ENCODE measurements around the gene SERPINI1. TPM values are rescaled to one million over a fixed set of nuclear protein-coding genes. Genes with fewer than 3 reads are reported as not detected.

Gene SERPINI1
- total RNA-seq, 1 experiment from 2014 or later = 6.4 TPM

GRCh38 chr3:167839460-167840134, 104.1 kb downstream of the SERPINI1 start:
- ChIA-PET POLR2A (no interaction called here), CTCF (no interaction called here)
- ATAC-seq (no peak), DNase-seq (ENCODE audit: low spot score) (no peak)
- Mint-ChIP-seq H3K4me3 (no peak overlapping the region), H3K36me3 (no peaks in the 10 kb centered on the region), H3K27ac (no peak overlapping the region), H3K4me1 (no peaks in the 10 kb centered on the region), H3K27me3 (ENCODE audit: low read depth) (no peaks in the 10 kb centered on the region), H3K9me3 (no peaks in the 10 kb centered on the region)
- no peak for TF ChIP-seq NFE2L1 (CRISPR knock-in tag; IDR thresholded peaks at IDR 0.05)
- TF ChIP-seq ZNF263 (CRISPR knock-in tag; IDR thresholded peaks at IDR 0.05; ENCODE audit: low read depth) = no peak
- TF ChIP-seq JAZF1 (CRISPR knock-in tag; IDR thresholded peaks at IDR 0.05) = no peak
- TF ChIP-seq E2F5 (CRISPR knock-in tag; IDR thresholded peaks at IDR 0.05) = no peak
- no peak for TF ChIP-seq MLX (CRISPR knock-in tag; IDR thresholded peaks at IDR 0.05)

- Mint-ChIP-seq H3K9me3 (no peaks in the 10 kb centered on the region), H3K27ac (no peak overlapping the region), H3K36me3 (no peaks in the 10 kb centered on the region), H3K4me3 (no peak overlapping the region), H3K4me1 (no peaks in the 10 kb centered on the region), H3K27me3 (ENCODE audit: low read depth) (no peaks in the 10 kb centered on the region)
- TF ChIP-seq NR1H2 (CRISPR knock-in tag; IDR thresholded peaks at IDR 0.05) = no peak
- no peak for TF ChIP-seq PRRX2 (CRISPR knock-in tag; IDR thresholded peaks at IDR 0.05)
- TF ChIP-seq RORB (CRISPR knock-in tag; IDR thresholded peaks at IDR 0.05) = no peak
- TF ChIP-seq ZNF232 (CRISPR knock-in tag; IDR thresholded peaks at IDR 0.05) = no peak
- TF ChIP-seq SMAD3 (CRISPR knock-in tag; IDR thresholded peaks at IDR 0.05; ENCODE audit: borderline replicate concordance) = no peak
- no peak for TF ChIP-seq TP53 (CRISPR knock-in tag; IDR thresholded peaks at IDR 0.05)
- TF ChIP-seq ZNF263 (CRISPR knock-in tag; IDR thresholded peaks at IDR 0.05; ENCODE audit: low read depth) = no peak
- no peak for TF ChIP-seq NFE2L1 (CRISPR knock-in tag; IDR thresholded peaks at IDR 0.05)
- TF ChIP-seq ZNF423 (CRISPR knock-in tag; IDR thresholded peaks at IDR 0.05) = no peak
- no peak for TF ChIP-seq ERG (CRISPR knock-in tag; IDR thresholded peaks at IDR 0.05)
- no peak for TF ChIP-seq TEAD1 (CRISPR knock-in tag; IDR thresholded peaks at IDR 0.05)
- TF ChIP-seq MYBL2 (CRISPR knock-in tag; IDR thresholded peaks at IDR 0.05) = no peak
- TF ChIP-seq GRHL2 (CRISPR knock-in tag; IDR thresholded peaks at IDR 0.05; ENCODE audit: insufficient replicate concordance, severe bottlenecking) = no peak
- no peak for TF ChIP-seq HMGXB4 (CRISPR knock-in tag; IDR thresholded peaks at IDR 0.05)
- TF ChIP-seq ETV6 (CRISPR knock-in tag; IDR thresholded peaks at IDR 0.05) = no peak
- no peak for TF ChIP-seq HMGA2 (CRISPR knock-in tag; IDR thresholded peaks at IDR 0.05)
- no peak for TF ChIP-seq ZNF671 (CRISPR knock-in tag; IDR thresholded peaks at IDR 0.05)
- TF ChIP-seq ZNF532 (CRISPR knock-in tag; IDR thresholded peaks at IDR 0.05; ENCODE audit: borderline replicate concordance) = no peak
- no peak for TF ChIP-seq TCF7 (CRISPR knock-in tag; IDR thresholded peaks at IDR 0.05; ENCODE audit: low read depth)
- TF ChIP-seq SOX15 (CRISPR knock-in tag; IDR thresholded peaks at IDR 0.05) = no peak
- CTCF ChIA-PET = no interaction called here
- POLR2A ChIA-PET = no interaction called here
- no peak for DNase-seq (ENCODE audit: low spot score)
- ATAC-seq = no peak
Observed at GRCh38 chr3:167840247-167840646, 104.7 kb downstream of the SERPINI1 start.
